Renal cortex interstitium (tissue), 3 donors: ENCODE measurements around the gene COX20. TPM values are rescaled to one million over a fixed set of nuclear protein-coding genes. Genes with fewer than 3 reads are reported as not detected.

ENCODE experiments used
- polyA plus RNA-seq, 3 donors: library from polyadenylated mRNA; unstranded; fragments of 120-200 nt; gene quantifications; one replicate each; pipeline ENCODE4 v1.2.1, GENCODE V29; 2013; ENCODE audit not compliant: insufficient read length in 3 of 3

COX20 gene
- polyA plus RNA-seq, 3 donors: 93.4 to 129 (median 113) TPM

Other genes with a start within 250 kb of the COX20 start
- 10 to 100 TPM; 43.5 to 54.3 (median 46.9) TPM for gene DESI2, start 182.5 kb upstream of the COX20 start, polyA plus RNA-seq
- 100 to 1,000 TPM; 634 to 758 (median 664) TPM for gene HNRNPU, start 28.9 kb downstream of the COX20 start, polyA plus RNA-seq